Dermis blood vessel endothelial cell (primary cell): ENCODE data around the gene A3GALT2. TPM values are rescaled to one million over a fixed set of nuclear protein-coding genes. Genes with fewer than 3 reads are reported as not detected.
A peak's percentile ranks its signal among the peaks of the same experiment; 100 is the strongest.

Experiments used
- DNase-seq: peaks from one replicate; pipeline ENCODE4 v3.0.0; 2010
- total RNA-seq: library from RNA; depleted of rRNA; stranded (reverse); fragments of >200 nt; gene quantifications from 2 replicates; pipeline ENCODE4 v1.2.3, GENCODE V29; 2014

A3GALT2 gene
- total RNA-seq: not detected in 2 replicates

GRCh38 chr1:33320619-33321165 is at the start of gene A3GALT2:
TSS of gene A3GALT2 (minus strand) at chr1:33321098. CDS start at chr1:33321098, 0 bp downstream.
- no peak for DNase-seq

- no peak for DNase-seq
Observed at GRCh38 chr1:33370301-33370700, 49.4 kb upstream of the A3GALT2 start.

GRCh38 chr1:33369764-33370163 is 48.9 kb upstream of the A3GALT2 start:
- no peak for DNase-seq

GRCh38 chr1:33369081-33369480 is 48.2 kb upstream of the A3GALT2 start:
- no peak for DNase-seq

GRCh38 chr1:33368431-33368830 is 47.5 kb upstream of the A3GALT2 start:
- DNase-seq: no peak

GRCh38 chr1:33367485-33368405 is 46.8 kb upstream of the A3GALT2 start:
- DNase-seq: peak; percentile 88

- DNase-seq: no peak
Observed at GRCh38 chr1:33366762-33367484, 46.0 kb upstream of the A3GALT2 start.

- no peak for DNase-seq
Observed at GRCh38 chr1:33365560-33365997, 44.7 kb upstream of the A3GALT2 start.

- DNase-seq: no peak
Observed at GRCh38 chr1:33364565-33364918, 43.6 kb upstream of the A3GALT2 start.

GRCh38 chr1:33363470-33363861 is 42.6 kb upstream of the A3GALT2 start:
- DNase-seq: no peak

GRCh38 chr1:33363021-33363420 is 42.1 kb upstream of the A3GALT2 start:
- no peak for DNase-seq

GRCh38 chr1:33361532-33362235 is 40.8 kb upstream of the A3GALT2 start:
- DNase-seq: peak; percentile 68

- no peak for DNase-seq
Observed at GRCh38 chr1:33360367-33360766, 39.5 kb upstream of the A3GALT2 start.

- DNase-seq: no peak
Observed at GRCh38 chr1:33359931-33360330, 39.0 kb upstream of the A3GALT2 start.

- no peak for DNase-seq
Observed at GRCh38 chr1:33358795-33359503, 38.1 kb upstream of the A3GALT2 start.

- no peak for DNase-seq
Observed at GRCh38 chr1:33358114-33358794, 37.4 kb upstream of the A3GALT2 start.

GRCh38 chr1:33357099-33357498 is 36.2 kb upstream of the A3GALT2 start:
- DNase-seq: no peak

- no peak for DNase-seq
Observed at GRCh38 chr1:33354707-33355316, 33.9 kb upstream of the A3GALT2 start.

GRCh38 chr1:33353531-33353930 is 32.6 kb upstream of the A3GALT2 start:
- DNase-seq: no peak

GRCh38 chr1:33351281-33351660 is 30.4 kb upstream of the A3GALT2 start:
- no peak for DNase-seq

- no peak for DNase-seq
Observed at GRCh38 chr1:33350611-33351280, 29.8 kb upstream of the A3GALT2 start.
